HepG2 (cell line): ENCODE data around the gene SMIM29. TPM values are rescaled to one million over a fixed set of nuclear protein-coding genes. Genes with fewer than 3 reads are reported as not detected.

Source experiments
- ARNT ChIP-seq: fragments of 450-650 bp; IDR thresholded peaks from 2 replicates; pipeline ENCODE4 v1.6.1; 2017
- PHB2 ChIP-seq: fragments of 450-650 bp; IDR thresholded peaks from 2 replicates; pipeline ENCODE4 v1.6.1; 2018; ENCODE audit not compliant: partially characterized antibody
- SNAPC2 ChIP-seq: sonication (generic); formaldehyde crosslinking; IDR thresholded peaks from 2 replicates; pipeline ENCODE4 v1.8.1; 2022; ENCODE audit warnings: mild to moderate bottlenecking, missing genetic modification reagents
- SP1 ChIP-seq, 2 experiments: fragments of 450-650 bp in 1 of 2; sonication (generic) in 1 of 2; formaldehyde crosslinking in 1 of 2; IDR thresholded peaks; 2 replicates each; pipeline versions ENCODE4 v1.4.0 to v1.6.1; 2016 to 2020; ENCODE audit warnings: missing genetic modification reagents in 1 of 2
- ZHX1 ChIP-seq: sonication (generic); formaldehyde crosslinking; IDR thresholded peaks from 2 replicates; pipeline ENCODE4 v1.8.1; 2022; ENCODE audit warnings: low read depth, mild to moderate bottlenecking, missing genetic modification reagents
- ZNF160 ChIP-seq: sonication (generic); formaldehyde crosslinking; IDR thresholded peaks from 2 replicates; pipeline ENCODE4 v1.8.0; 2022; ENCODE audit warnings: mild to moderate bottlenecking, inconsistent platforms, missing genetic modification reagents
- ZNF274 ChIP-seq: sonication (generic); formaldehyde crosslinking; IDR thresholded peaks from 2 replicates; pipeline ENCODE4 v1.5.1; 2020; ENCODE audit warnings: mild to moderate bottlenecking, missing genetic modification reagents
- ZNF282 ChIP-seq: fragments of 450-650 bp; IDR thresholded peaks from 2 replicates; pipeline ENCODE4 v1.6.1; 2018; ENCODE audit not compliant: partially characterized antibody
- ZNF773 ChIP-seq: sonication (generic); formaldehyde crosslinking; IDR thresholded peaks from 2 replicates; pipeline ENCODE4 v1.4.0; 2020; ENCODE audit warnings: missing genetic modification reagents, borderline replicate concordance
- ZNF776 ChIP-seq: sonication (generic); formaldehyde crosslinking; IDR thresholded peaks from 2 replicates; pipeline ENCODE4 v1.4.0; 2020; ENCODE audit warnings: mild to moderate bottlenecking, missing genetic modification reagents
- polyA plus RNA-seq, 8 experiments: library from polyadenylated mRNA; depleted of rRNA in 3 of 8; stranded (reverse) in 7 of 8; unstranded in 1 of 8; fragments of >200 nt; fragmentation: Illumina TruSeq in 4 of 8; extraction: Trizol in 4 of 8; gene quantifications; 2 replicates each; pipeline versions ENCODE4 v1.2.1 to v1.2.3, GENCODE V29; 2011 to 2016; ENCODE audit warnings: low read depth in 4 of 8, missing spikeins in 1 of 8, mixed read lengths in 1 of 8; ENCODE audit not compliant: insufficient read depth in 1 of 8
- total RNA-seq, 5 experiments: library from RNA; depleted of rRNA; stranded (reverse); fragments of >200 nt; fragmentation: Illumina TruSeq; extraction: Trizol; gene quantifications; 2 replicates each; pipeline ENCODE4 v1.2.3, GENCODE V29; 2016; ENCODE audit warnings: low read depth in 1 of 5
- TF ChIP-seq, protein P1 (sequence below): sonication (generic); formaldehyde crosslinking; IDR thresholded peaks from 2 replicates; pipeline ENCODE4 v1.4.0; 2020; ENCODE audit warnings: mild to moderate bottlenecking, missing genetic modification reagents, borderline replicate concordance
- TF ChIP-seq, protein P2 (sequence below): sonication (generic); formaldehyde crosslinking; IDR thresholded peaks from 2 replicates; pipeline ENCODE4 v1.8.0; 2022; ENCODE audit warnings: missing genetic modification reagents, mild to moderate bottlenecking, inconsistent platforms, borderline replicate concordance
- TF ChIP-seq, protein P3 (sequence below): sonication (generic); formaldehyde crosslinking; IDR thresholded peaks from 2 replicates; pipeline ENCODE4 v1.5.0; 2020; ENCODE audit warnings: mild to moderate bottlenecking, missing genetic modification reagents
- TF ChIP-seq, protein P4 (sequence below): sonication (generic); formaldehyde crosslinking; IDR thresholded peaks from 2 replicates; pipeline ENCODE4 v1.4.0; 2020; ENCODE audit warnings: missing genetic modification reagents, borderline replicate concordance

The SMIM29 gene
- total and polyA plus RNA-seq, 2 of the 13 experiments (the other 11 are each of a cell fraction or from before 2014, with no cell fraction given), result 8.8 to 15.3 TPM

DNA sequence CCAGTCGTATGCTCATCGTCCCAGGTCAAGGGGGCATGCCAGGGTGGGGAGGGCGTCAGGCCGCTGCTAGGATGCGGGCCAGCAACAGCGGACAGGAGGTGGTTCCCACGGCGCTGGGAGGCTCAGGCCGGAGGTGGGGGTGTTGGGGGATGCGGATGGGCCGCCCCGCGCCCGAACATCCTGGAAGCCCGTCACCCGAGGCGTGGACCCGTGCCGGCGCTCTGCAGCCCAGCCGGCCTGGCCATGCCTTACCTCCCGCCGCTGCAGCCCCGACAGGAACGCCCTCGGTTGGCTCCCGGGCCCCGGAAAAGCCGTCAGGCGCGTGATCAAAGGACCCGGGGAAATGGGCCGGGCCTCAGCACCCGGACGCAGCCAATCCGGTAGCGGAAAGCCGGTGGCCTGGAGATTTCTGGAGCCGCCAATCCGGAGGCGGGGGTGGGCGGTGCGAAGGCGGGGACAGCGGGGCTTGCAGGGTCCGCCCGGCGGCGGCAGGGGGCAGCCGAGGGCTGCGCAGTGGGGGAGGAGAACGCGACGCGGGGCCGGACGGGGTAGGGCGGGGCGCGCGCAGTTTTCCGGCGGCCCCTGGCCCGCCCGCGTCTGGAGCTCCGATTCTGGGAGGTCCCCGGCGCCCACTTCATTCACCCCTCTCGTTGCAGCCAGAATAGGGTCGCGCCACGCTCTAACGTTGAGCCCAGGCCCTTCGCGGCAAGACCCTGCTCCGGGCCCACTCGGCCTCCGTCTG is at the start of gene SMIM29 (continued):
- peak; percentile 58; the same call in 1 of the 2 replicates for TF ChIP-seq ZHX1 (CRISPR knock-in tag)
- peak; percentile 49; the same call in 1 of the 2 replicates for TF ChIP-seq ZNF776 (CRISPR knock-in tag)
- TF ChIP-seq SNAPC2, result no peak
- no peak for TF ChIP-seq SP1 (IDR thresholded peaks at IDR 0.05)
- TF ChIP-seq SP1 (CRISPR knock-in tag; IDR thresholded peaks at IDR 0.05), result peak; percentile 54; the same call in 1 of the 2 replicates
- TF ChIP-seq ZNF773 (CRISPR knock-in tag), result no peak
- TF ChIP-seq PHB2, result no peak
- TF ChIP-seq ZNF160 (CRISPR knock-in tag), result peak; percentile 37; the same call in 1 of the 2 replicates
- TF ChIP-seq, protein P1, sequence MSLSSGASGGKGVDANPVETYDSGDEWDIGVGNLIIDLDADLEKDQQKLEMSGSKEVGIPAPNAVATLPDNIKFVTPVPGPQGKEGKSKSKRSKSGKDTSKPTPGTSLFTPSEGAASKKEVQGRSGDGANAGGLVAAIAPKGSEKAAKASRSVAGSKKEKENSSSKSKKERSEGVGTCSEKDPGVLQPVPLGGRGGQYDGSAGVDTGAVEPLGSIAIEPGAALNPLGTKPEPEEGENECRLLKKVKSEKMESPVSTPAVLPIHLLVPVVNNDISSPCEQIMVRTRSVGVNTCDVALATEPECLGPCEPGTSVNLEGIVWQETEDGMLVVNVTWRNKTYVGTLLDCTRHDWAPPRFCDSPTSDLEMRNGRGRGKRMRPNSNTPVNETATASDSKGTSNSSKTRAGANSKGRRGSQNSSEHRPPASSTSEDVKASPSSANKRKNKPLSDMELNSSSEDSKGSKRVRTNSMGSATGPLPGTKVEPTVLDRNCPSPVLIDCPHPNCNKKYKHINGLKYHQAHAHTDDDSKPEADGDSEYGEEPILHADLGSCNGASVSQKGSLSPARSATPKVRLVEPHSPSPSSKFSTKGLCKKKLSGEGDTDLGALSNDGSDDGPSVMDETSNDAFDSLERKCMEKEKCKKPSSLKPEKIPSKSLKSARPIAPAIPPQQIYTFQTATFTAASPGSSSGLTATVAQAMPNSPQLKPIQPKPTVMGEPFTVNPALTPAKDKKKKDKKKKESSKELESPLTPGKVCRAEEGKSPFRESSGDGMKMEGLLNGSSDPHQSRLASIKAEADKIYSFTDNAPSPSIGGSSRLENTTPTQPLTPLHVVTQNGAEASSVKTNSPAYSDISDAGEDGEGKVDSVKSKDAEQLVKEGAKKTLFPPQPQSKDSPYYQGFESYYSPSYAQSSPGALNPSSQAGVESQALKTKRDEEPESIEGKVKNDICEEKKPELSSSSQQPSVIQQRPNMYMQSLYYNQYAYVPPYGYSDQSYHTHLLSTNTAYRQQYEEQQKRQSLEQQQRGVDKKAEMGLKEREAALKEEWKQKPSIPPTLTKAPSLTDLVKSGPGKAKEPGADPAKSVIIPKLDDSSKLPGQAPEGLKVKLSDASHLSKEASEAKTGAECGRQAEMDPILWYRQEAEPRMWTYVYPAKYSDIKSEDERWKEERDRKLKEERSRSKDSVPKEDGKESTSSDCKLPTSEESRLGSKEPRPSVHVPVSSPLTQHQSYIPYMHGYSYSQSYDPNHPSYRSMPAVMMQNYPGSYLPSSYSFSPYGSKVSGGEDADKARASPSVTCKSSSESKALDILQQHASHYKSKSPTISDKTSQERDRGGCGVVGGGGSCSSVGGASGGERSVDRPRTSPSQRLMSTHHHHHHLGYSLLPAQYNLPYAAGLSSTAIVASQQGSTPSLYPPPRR (CRISPR knock-in tag), result no peak; the same call in none of the 2 replicates
- TF ChIP-seq, protein P2, sequence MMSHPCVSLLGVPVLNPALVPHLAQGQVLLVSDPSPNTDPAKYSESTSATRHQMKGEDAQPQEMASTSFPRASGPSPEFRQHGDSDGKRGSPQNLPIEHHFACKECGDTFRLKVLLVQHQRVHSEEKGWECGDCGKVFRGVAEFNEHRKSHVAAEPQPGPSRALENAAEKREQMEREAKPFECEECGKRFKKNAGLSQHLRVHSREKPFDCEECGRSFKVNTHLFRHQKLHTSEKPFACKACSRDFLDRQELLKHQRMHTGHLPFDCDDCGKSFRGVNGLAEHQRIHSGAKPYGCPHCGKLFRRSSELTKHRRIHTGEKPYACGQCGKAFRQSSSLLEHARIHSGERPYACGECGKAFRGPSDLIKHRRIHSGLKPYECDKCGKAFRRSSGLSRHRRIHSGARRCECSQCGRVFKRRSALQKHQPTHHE (CRISPR knock-in tag), result peak; percentile 32; the same call in 1 of the 2 replicates
- peak; percentile 93 for TF ChIP-seq ZNF274
- TF ChIP-seq, protein P3, sequence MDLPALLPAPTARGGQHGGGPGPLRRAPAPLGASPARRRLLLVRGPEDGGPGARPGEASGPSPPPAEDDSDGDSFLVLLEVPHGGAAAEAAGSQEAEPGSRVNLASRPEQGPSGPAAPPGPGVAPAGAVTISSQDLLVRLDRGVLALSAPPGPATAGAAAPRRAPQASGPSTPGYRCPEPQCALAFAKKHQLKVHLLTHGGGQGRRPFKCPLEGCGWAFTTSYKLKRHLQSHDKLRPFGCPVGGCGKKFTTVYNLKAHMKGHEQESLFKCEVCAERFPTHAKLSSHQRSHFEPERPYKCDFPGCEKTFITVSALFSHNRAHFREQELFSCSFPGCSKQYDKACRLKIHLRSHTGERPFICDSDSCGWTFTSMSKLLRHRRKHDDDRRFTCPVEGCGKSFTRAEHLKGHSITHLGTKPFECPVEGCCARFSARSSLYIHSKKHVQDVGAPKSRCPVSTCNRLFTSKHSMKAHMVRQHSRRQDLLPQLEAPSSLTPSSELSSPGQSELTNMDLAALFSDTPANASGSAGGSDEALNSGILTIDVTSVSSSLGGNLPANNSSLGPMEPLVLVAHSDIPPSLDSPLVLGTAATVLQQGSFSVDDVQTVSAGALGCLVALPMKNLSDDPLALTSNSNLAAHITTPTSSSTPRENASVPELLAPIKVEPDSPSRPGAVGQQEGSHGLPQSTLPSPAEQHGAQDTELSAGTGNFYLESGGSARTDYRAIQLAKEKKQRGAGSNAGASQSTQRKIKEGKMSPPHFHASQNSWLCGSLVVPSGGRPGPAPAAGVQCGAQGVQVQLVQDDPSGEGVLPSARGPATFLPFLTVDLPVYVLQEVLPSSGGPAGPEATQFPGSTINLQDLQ (CRISPR knock-in tag), result no peak; the same call in 1 of the 2 replicates
- TF ChIP-seq ZNF282, result no peak
- no peak for TF ChIP-seq ARNT
- TF ChIP-seq, protein P4, sequence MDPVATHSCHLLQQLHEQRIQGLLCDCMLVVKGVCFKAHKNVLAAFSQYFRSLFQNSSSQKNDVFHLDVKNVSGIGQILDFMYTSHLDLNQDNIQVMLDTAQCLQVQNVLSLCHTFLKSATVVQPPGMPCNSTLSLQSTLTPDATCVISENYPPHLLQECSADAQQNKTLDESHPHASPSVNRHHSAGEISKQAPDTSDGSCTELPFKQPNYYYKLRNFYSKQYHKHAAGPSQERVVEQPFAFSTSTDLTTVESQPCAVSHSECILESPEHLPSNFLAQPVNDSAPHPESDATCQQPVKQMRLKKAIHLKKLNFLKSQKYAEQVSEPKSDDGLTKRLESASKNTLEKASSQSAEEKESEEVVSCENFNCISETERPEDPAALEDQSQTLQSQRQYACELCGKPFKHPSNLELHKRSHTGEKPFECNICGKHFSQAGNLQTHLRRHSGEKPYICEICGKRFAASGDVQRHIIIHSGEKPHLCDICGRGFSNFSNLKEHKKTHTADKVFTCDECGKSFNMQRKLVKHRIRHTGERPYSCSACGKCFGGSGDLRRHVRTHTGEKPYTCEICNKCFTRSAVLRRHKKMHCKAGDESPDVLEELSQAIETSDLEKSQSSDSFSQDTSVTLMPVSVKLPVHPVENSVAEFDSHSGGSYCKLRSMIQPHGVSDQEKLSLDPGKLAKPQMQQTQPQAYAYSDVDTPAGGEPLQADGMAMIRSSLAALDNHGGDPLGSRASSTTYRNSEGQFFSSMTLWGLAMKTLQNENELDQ (CRISPR knock-in tag), result no peak
